Measurements from ENCODE around the gene OR10H5. TPM values are rescaled to one million over a fixed set of nuclear protein-coding genes. Genes with fewer than 3 reads are reported as not detected.
"Not testable (repeated sequence)": the region's sequence is repeated elsewhere in the genome, so short reads cannot be mapped to it uniquely, and the experiment has no call there.

Gene OR10H5
- total RNA-seq, 1 experiment from 2014 or later, result not detected

- ChIA-PET POLR2A (ENCODE audit: unreplicated experiment) (interaction anchor here (0.6 to 1.0 kb wide), 3 partner anchors 97 to 193 kb away, joined by 3 read pairs; no protein-coding TSS in a partner anchor), CTCF (no interaction called here)
- no peak for DNase-seq
- Histone ChIP-seq H3K79me2 (ENCODE audit: low read depth) (peaks cover 19% of the 10 kb centered on the region), H3K4me2 (peak overlapping the region; percentile 83; the same call in 1 of the 2 replicates), H3K9me2 (ENCODE audit: insufficient read depth) (no peaks in the 10 kb centered on the region), H2AFZ (no peak overlapping the region), H3K9me3 (ENCODE audit: insufficient read depth, low read depth) (no peaks in the 10 kb centered on the region), H3K36me3 (ENCODE audit: low read depth) (peaks cover 20% of the 10 kb centered on the region), H3K27me3 (ENCODE audit: insufficient read depth, low read depth) (no peaks in the 10 kb centered on the region), H3K4me1 (replicated peaks; ENCODE audit: insufficient read depth) (peaks cover 37% of the 10 kb centered on the region), H4K20me1 (ENCODE audit: insufficient read depth) (no peaks in the 10 kb centered on the region), H3F3A (ENCODE audit: insufficient read depth, low read depth) (peaks cover 50% of the 10 kb centered on the region), H3K27ac (peak overlapping the region; percentile 99), H3K4me3 (no peak overlapping the region)
- TF ChIP-seq EZH2 (IDR thresholded peaks at IDR 0.05; ENCODE audit: low read depth) (no peak), CTCF (conservative IDR thresholded peaks at IDR 0.05) (no peak)
- BruUV-seq (replicated peaks), result no TSS peak
- intact Hi-C loops (cut with micrococcal nuclease; ENCODE audit: unreplicated experiment), result loop anchor here (10.0 kb wide), 1 partner anchor 96 kb away; the partner anchor contains the start of gene CYP4F11
Measured at GRCh38 chr19:15838351-15838750, 50.9 kb downstream of the OR10H5 start.

GRCh38 chr19:15839888-15840287 is 52.4 kb downstream of the OR10H5 start:
- H3K4me3 ChIP-seq; H3K36me3 ChIP-seq (ENCODE audit: low read depth); DNase-seq; POLR2A ChIA-PET (ENCODE audit: unreplicated experiment); H2AFZ ChIP-seq; H4K20me1 ChIP-seq (ENCODE audit: insufficient read depth); H3K9me2 ChIP-seq (ENCODE audit: insufficient read depth); CTCF ChIA-PET; H3K9me3 ChIP-seq (ENCODE audit: insufficient read depth, low read depth); H3K27me3 ChIP-seq (ENCODE audit: insufficient read depth, low read depth); H3K79me2 ChIP-seq (ENCODE audit: low read depth); BruUV-seq (replicated peaks); H3K27ac ChIP-seq; H3K4me2 ChIP-seq: not testable (repeated sequence)
- intact Hi-C loops (cut with micrococcal nuclease; ENCODE audit: unreplicated experiment), result loop anchor here (10.0 kb wide), 1 partner anchor 95 kb away; the partner anchor contains the start of gene CYP4F11
- Histone ChIP-seq H3F3A (ENCODE audit: insufficient read depth, low read depth) (peaks cover 39% of the 10 kb centered on the region), H3K4me1 (replicated peaks; ENCODE audit: insufficient read depth) (peaks cover 22% of the 10 kb centered on the region)

DNA sequence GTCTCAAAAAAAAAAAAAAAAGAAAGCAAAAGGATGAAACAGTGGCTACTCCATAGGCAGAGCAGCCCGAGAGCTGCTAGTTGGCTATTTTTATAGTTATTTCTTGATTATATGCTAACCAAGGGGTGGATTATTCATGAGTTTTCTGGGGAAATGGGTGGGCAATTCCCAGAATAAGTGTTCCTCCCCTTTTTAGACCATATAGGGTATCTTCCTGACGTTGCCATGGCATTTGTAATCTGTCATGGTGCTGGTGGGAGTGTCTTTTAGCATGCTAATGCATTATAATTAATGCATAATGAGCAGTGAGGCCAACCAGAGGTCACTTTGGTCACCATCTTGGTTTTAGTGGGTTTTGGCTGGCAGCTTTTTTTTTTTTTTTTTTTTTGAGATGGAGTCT is 53.4 kb downstream of the OR10H5 start:
- Histone ChIP-seq H3K27ac (no peak overlapping the region), H3K9me2 (ENCODE audit: insufficient read depth) (no peaks in the 10 kb centered on the region), H3K4me3 (no peak overlapping the region), H3K9me3 (ENCODE audit: insufficient read depth, low read depth) (no peaks in the 10 kb centered on the region), H3K36me3 (ENCODE audit: low read depth) (no peaks in the 10 kb centered on the region), H2AFZ (no peak overlapping the region), H4K20me1 (ENCODE audit: insufficient read depth) (no peaks in the 10 kb centered on the region), H3F3A (ENCODE audit: insufficient read depth, low read depth) (peaks cover 30% of the 10 kb centered on the region), H3K79me2 (ENCODE audit: low read depth) (no peaks in the 10 kb centered on the region), H3K4me2 (no peak overlapping the region), H3K27me3 (ENCODE audit: insufficient read depth, low read depth) (no peaks in the 10 kb centered on the region), H3K4me1 (replicated peaks; ENCODE audit: insufficient read depth) (peaks cover 15% of the 10 kb centered on the region)
- POLR2A ChIA-PET (ENCODE audit: unreplicated experiment), result no interaction called here
- no TSS peak for BruUV-seq (replicated peaks)
- no peak for DNase-seq
- TF ChIP-seq EZH2 (IDR thresholded peaks at IDR 0.05; ENCODE audit: low read depth), result no peak
- TF ChIP-seq CTCF (conservative IDR thresholded peaks at IDR 0.05), result no peak
- CTCF ChIA-PET, result interaction anchor here (0.7 kb wide), 1 partner anchor 52 kb away, joined by 7 read pairs; no protein-coding TSS in a partner anchor
- intact Hi-C loops (cut with micrococcal nuclease; ENCODE audit: unreplicated experiment), result no loop called here
